ENCODE measurements around the gene KLHL33. TPM values are rescaled to one million over a fixed set of nuclear protein-coding genes. Genes with fewer than 3 reads are reported as not detected.

The KLHL33 gene
- total RNA-seq, 1 donor from 2014 or later: 0.47 TPM

- intact Hi-C loops (cut with DNase I): no loop called here
- TF ChIP-seq CTCF (IDR thresholded peaks at IDR 0.05): no peak
- Histone ChIP-seq H3K4me3 (no peak overlapping the region), H3K27me3 (ENCODE audit: low read depth) (no peaks in the 10 kb centered on the region), H3K9me3 (no peaks in the 10 kb centered on the region), H3K4me1 (no peaks in the 10 kb centered on the region), H3K36me3 (peaks cover 100% of the 10 kb centered on the region), H3K27ac (no peak overlapping the region)
- ATAC-seq (no peak), DNase-seq (no peak)
Measured at GRCh38 chr14:20379743-20380142, 56.2 kb downstream of the KLHL33 start.

GRCh38 chr14:20377171-20377570 is 58.8 kb downstream of the KLHL33 start:
- H3K4me3 ChIP-seq: no peak overlapping the region
- intact Hi-C loops (cut with DNase I): no loop called here
- H3K36me3 ChIP-seq: peaks cover 99% of the 10 kb centered on the region
- no peaks in the 10 kb centered on the region for H3K27me3 ChIP-seq (ENCODE audit: low read depth)
- ATAC-seq (peak; percentile 46 to 66), DNase-seq (no peak)
- no peaks in the 10 kb centered on the region for H3K9me3 ChIP-seq
- no peaks in the 10 kb centered on the region for H3K4me1 ChIP-seq
- no peak for TF ChIP-seq CTCF (IDR thresholded peaks at IDR 0.05)
- H3K27ac ChIP-seq: no peak overlapping the region

DNA sequence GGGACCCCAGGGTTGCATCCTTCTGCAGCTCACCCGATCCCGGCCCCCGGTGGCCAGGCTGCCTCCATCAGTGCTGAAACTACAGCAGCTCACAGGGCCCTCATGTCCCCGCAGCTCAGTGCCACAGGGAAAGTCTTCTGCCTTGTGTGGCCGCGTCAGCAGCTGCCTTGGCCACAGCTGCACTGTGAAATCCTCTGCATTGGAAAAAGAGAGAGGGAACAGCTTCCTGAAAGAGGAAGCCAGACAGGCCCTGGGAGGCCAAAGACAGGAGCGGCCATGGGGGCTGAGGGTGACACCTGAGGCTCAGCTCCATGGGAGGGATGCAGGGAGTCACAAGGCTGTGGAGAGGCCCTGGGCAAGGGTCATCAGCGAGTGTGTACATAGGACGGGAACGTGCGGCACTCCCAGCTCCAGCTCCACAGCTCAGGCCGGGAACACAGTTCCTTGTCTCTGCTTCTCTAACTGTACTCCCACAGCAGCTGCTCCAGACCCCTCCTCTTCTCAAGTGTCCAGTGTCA is 59.8 kb downstream of the KLHL33 start:
- intact Hi-C loops (cut with DNase I): no loop called here
- no peaks in the 10 kb centered on the region for H3K4me1 ChIP-seq
- no peak overlapping the region for H3K27ac ChIP-seq
- peaks cover 99% of the 10 kb centered on the region for H3K36me3 ChIP-seq
- no peak for DNase-seq
- H3K9me3 ChIP-seq: no peaks in the 10 kb centered on the region
- TF ChIP-seq CTCF (IDR thresholded peaks at IDR 0.05): no peak
- H3K4me3 ChIP-seq: no peak overlapping the region
- no peaks in the 10 kb centered on the region for H3K27me3 ChIP-seq (ENCODE audit: low read depth)
- ATAC-seq: no peak

Other genes with a start within 250 kb of the KLHL33 start
- gene OR11G2, start 245.3 kb downstream of the KLHL33 start, total RNA-seq: not detected
- not detected for gene OR11H6, start 212.5 kb downstream of the KLHL33 start, total RNA-seq
- gene OR11H7, start 207.2 kb downstream of the KLHL33 start, total RNA-seq: not detected
- gene OR11H4, start 196.9 kb downstream of the KLHL33 start, total RNA-seq: not detected
- gene TTC5, start 130.2 kb downstream of the KLHL33 start, total RNA-seq: 19.3 TPM
- gene CCNB1IP1, start 102.9 kb downstream of the KLHL33 start, total RNA-seq: 36.9 TPM
- 17.1 TPM for gene PARP2, start 92.5 kb downstream of the KLHL33 start, total RNA-seq
- 53.6 TPM for gene TEP1, start 22.7 kb downstream of the KLHL33 start, total RNA-seq
- gene OSGEP, start 18.6 kb upstream of the KLHL33 start, total RNA-seq: 32.6 TPM
- 103 TPM for gene APEX1, start 19.1 kb upstream of the KLHL33 start, total RNA-seq
- 37.7 TPM for gene PIP4P1, start 25.3 kb upstream of the KLHL33 start, total RNA-seq
- 28.8 TPM for gene PNP, start 33.2 kb upstream of the KLHL33 start, total RNA-seq
- 0.44 TPM for gene RNASE10, start 69.4 kb upstream of the KLHL33 start, total RNA-seq
- not detected for gene RNASE9, start 124.9 kb upstream of the KLHL33 start, total RNA-seq
- not detected for gene RNASE11, start 151.8 kb upstream of the KLHL33 start, total RNA-seq
- not detected for gene RNASE12, start 155.2 kb upstream of the KLHL33 start, total RNA-seq
- not detected for gene OR6S1, start 205.5 kb upstream of the KLHL33 start, total RNA-seq
- 41.0 TPM for gene RNASE4, start 248.4 kb upstream of the KLHL33 start, total RNA-seq

Measured in lower lobe of right lung (tissue), 2 donors.